Superior temporal gyrus (tissue), 1 donor: ENCODE results near the gene OR6V1.
"Not testable (repeated sequence)": the region's sequence is repeated elsewhere in the genome, so short reads cannot be mapped to it uniquely, and the experiment has no call there.

Experiments used
- DNase-seq: peaks from one replicate; pipeline ENCODE4 v3.0.0-alpha.2; 2016; ENCODE audit errors: extremely low spot score

OR6V1 gene

GRCh38 chr7:143042790-143043271 lies 9.3 kb upstream of the OR6V1 start:
- no peak for DNase-seq

- DNase-seq = no peak
Observed at GRCh38 chr7:143043391-143043790, 8.8 kb upstream of the OR6V1 start.

GRCh38 chr7:143046426-143046851 lies 5.7 kb upstream of the OR6V1 start:
- DNase-seq = no peak

GRCh38 chr7:143047326-143047725 lies 4.8 kb upstream of the OR6V1 start:
- no peak for DNase-seq

GRCh38 chr7:143048827-143049226 lies 3.3 kb upstream of the OR6V1 start:
- DNase-seq = no peak

GRCh38 chr7:143049362-143049761 lies 2.8 kb upstream of the OR6V1 start:
- no peak for DNase-seq

GRCh38 chr7:143050931-143051330 lies 1.2 kb upstream of the OR6V1 start:
- DNase-seq = no peak

- DNase-seq = no peak
Observed at GRCh38 chr7:143054621-143055020, 2.5 kb downstream of the OR6V1 start.

GRCh38 chr7:143055754-143056153 lies 3.6 kb downstream of the OR6V1 start:
- DNase-seq = no peak

- DNase-seq = no peak
Observed at GRCh38 chr7:143063741-143064140, 11.6 kb downstream of the OR6V1 start.

GRCh38 chr7:143068446-143068845 lies 16.3 kb downstream of the OR6V1 start:
- DNase-seq = no peak

- no peak for DNase-seq
Observed at GRCh38 chr7:143069912-143070500, 17.9 kb downstream of the OR6V1 start.

GRCh38 chr7:143073556-143073955 lies 21.4 kb downstream of the OR6V1 start:
- DNase-seq = no peak

GRCh38 chr7:143074141-143074540 lies 22.0 kb downstream of the OR6V1 start:
- no peak for DNase-seq

GRCh38 chr7:143085109-143085508 lies 33.0 kb downstream of the OR6V1 start:
- no peak for DNase-seq

GRCh38 chr7:143085610-143086009 lies 33.5 kb downstream of the OR6V1 start:
- not testable (repeated sequence) for DNase-seq

GRCh38 chr7:143088549-143089231 lies 36.5 kb downstream of the OR6V1 start:
- not testable (repeated sequence) for DNase-seq

- DNase-seq = no peak
Observed at GRCh38 chr7:143096146-143096545, 44.0 kb downstream of the OR6V1 start.

GRCh38 chr7:143099579-143099978 lies 47.4 kb downstream of the OR6V1 start:
- DNase-seq = not testable (repeated sequence)
